HEK293T (cell line): Measurements from ENCODE around the gene THOC5.

ENCODE experiments used
- ARNT ChIP-seq: fragments of 450-650 bp; IDR thresholded peaks from 2 replicates; pipeline ENCODE4 v1.6.1; 2017; ENCODE audit warnings: mild to moderate bottlenecking
- BHLHE40 ChIP-seq: fragments of 450-650 bp; IDR thresholded peaks from 2 replicates; pipeline ENCODE4 v1.6.1; 2016; ENCODE audit warnings: mild to moderate bottlenecking, moderate library complexity, borderline replicate concordance
- ELF4 ChIP-seq: fragments of 450-650 bp; IDR thresholded peaks from 2 replicates; pipeline ENCODE4 v1.6.1; 2017; ENCODE audit warnings: antibody characterized with exemption
- FOXA1 ChIP-seq: fragments of 450-650 bp; IDR thresholded peaks from 2 replicates; pipeline ENCODE4 v1.6.1; 2016; ENCODE audit warnings: mild to moderate bottlenecking
- FOXM1 ChIP-seq: fragments of 450-650 bp; IDR thresholded peaks from 2 replicates; pipeline ENCODE4 v1.6.1; 2017; ENCODE audit warnings: mild to moderate bottlenecking, borderline replicate concordance
- L3MBTL2 ChIP-seq: fragments of 450-650 bp; conservative IDR thresholded peaks from 2 replicates; pipeline ENCODE4 v1.6.1; 2016; ENCODE audit warnings: mild to moderate bottlenecking
- PKNOX1 ChIP-seq: fragments of 450-650 bp; IDR thresholded peaks from 2 replicates; pipeline ENCODE4 v1.6.1; 2016
- SUZ12 ChIP-seq: fragments of 450-650 bp; IDR thresholded peaks from 2 replicates; pipeline ENCODE4 v1.6.1; 2016; ENCODE audit warnings: mild to moderate bottlenecking
- TARDBP ChIP-seq: fragments of 450-650 bp; IDR thresholded peaks from 2 replicates; pipeline ENCODE4 v1.6.1; 2016
- ZNF384 ChIP-seq: fragments of 450-650 bp; IDR thresholded peaks from 2 replicates; pipeline ENCODE4 v1.6.1; 2016

DNA sequence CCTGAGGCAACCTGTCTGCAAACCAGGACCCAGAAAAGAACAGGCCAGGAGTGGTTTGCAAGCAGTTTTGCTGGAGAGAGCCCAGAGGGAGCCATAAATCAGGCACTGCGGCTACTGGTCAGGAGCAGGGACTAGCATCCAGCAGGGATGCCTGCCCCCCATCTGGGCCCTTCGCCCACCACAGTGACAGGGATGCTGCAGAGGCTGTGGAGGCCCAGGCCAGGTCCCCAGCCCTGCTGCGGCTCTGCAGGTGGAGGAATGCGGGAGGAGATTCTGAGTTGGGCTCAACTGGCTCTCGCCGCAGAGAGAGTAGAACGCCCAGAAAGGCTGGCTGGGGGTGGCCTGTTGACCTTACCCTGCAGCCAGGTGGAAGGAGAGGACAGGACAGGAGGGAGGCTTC lies 89.9 kb downstream of the THOC5 start:
- TF ChIP-seq PKNOX1 (no peak), L3MBTL2 (no peak), BHLHE40 (no peak), SUZ12 (no peak), TARDBP (no peak), FOXM1 (no peak), FOXA1 (no peak), ZNF384 (no peak), ARNT (no peak), ELF4 (no peak)
